Measurements from ENCODE around the gene SERPINF2. TPM values are rescaled to one million over a fixed set of nuclear protein-coding genes. Genes with fewer than 3 reads are reported as not detected.

The SERPINF2 gene
- total and polyA plus RNA-seq, 2 donors from 2014 or later = 30.6 to 209 TPM

- Histone ChIP-seq H3K36me3 (ENCODE audit: control insufficient read depth in 2 of 3, insufficient read depth in 3 of 3, low read length in 3 of 3) (peaks cover 0 to 2% (median 0%) of the 10 kb centered on the region in 3 donors), H3K4me1 (ENCODE audit: control insufficient read depth in 2 of 3, insufficient read depth in 2 of 3, low read depth in 1 of 3, low read length in 3 of 3) (no peaks in the 10 kb centered on the region), H3K9ac (ENCODE audit: low read length in 3 of 3) (no peak overlapping the region), H3K27me3 (ENCODE audit: control insufficient read depth, insufficient read depth, low read length) (no peaks in the 10 kb centered on the region), H3K4me3 (ENCODE audit: low read length in 3 of 3) (no peak overlapping the region), H3K27ac (ENCODE audit: low read depth in 2 of 2, low read length in 2 of 2) (no peak overlapping the region), H3K9me3 (ENCODE audit: control insufficient read depth in 2 of 3, insufficient read depth in 1 of 3, low read length in 3 of 3) (no peaks in the 10 kb centered on the region)
- TF ChIP-seq, protein P1, sequence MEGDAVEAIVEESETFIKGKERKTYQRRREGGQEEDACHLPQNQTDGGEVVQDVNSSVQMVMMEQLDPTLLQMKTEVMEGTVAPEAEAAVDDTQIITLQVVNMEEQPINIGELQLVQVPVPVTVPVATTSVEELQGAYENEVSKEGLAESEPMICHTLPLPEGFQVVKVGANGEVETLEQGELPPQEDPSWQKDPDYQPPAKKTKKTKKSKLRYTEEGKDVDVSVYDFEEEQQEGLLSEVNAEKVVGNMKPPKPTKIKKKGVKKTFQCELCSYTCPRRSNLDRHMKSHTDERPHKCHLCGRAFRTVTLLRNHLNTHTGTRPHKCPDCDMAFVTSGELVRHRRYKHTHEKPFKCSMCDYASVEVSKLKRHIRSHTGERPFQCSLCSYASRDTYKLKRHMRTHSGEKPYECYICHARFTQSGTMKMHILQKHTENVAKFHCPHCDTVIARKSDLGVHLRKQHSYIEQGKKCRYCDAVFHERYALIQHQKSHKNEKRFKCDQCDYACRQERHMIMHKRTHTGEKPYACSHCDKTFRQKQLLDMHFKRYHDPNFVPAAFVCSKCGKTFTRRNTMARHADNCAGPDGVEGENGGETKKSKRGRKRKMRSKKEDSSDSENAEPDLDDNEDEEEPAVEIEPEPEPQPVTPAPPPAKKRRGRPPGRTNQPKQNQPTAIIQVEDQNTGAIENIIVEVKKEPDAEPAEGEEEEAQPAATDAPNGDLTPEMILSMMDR (IDR thresholded peaks at IDR 0.05; ENCODE audit: borderline replicate concordance, extremely low read depth, insufficient read depth) = no peak
- no peak for FAIRE-seq
- intact Hi-C loops (cut with DNase I) = loop anchor here (10.0 kb wide), 1 partner anchor 50 kb away; the partner anchor contains the start of gene WDR81
- DNase-seq = no peak
These were observed 31.9 kb downstream of the SERPINF2 start for GRCh38 chr17:1774390-1775176.

- TF ChIP-seq, protein P1 (IDR thresholded peaks at IDR 0.05; ENCODE audit: borderline replicate concordance, extremely low read depth, insufficient read depth) = no peak
- DNase-seq = no peak
- peaks cover 0 to 3% (median 2%) of the 10 kb centered on the region in 3 donors for H3K36me3 ChIP-seq (ENCODE audit: control insufficient read depth in 2 of 3, insufficient read depth in 3 of 3, low read length in 3 of 3)
- H3K27me3 ChIP-seq (ENCODE audit: control insufficient read depth, insufficient read depth, low read length) = no peaks in the 10 kb centered on the region
- H3K9ac ChIP-seq (ENCODE audit: low read length in 3 of 3) = no peak overlapping the region
- intact Hi-C loops (cut with DNase I) = loop anchor here (10.0 kb wide), 1 partner anchor 52 kb away; the partner anchor contains the start of gene WDR81
- no peak overlapping the region for H3K4me3 ChIP-seq (ENCODE audit: low read length in 3 of 3)
- no peaks in the 10 kb centered on the region for H3K9me3 ChIP-seq (ENCODE audit: control insufficient read depth in 2 of 3, insufficient read depth in 1 of 3, low read length in 3 of 3)
- H3K27ac ChIP-seq (ENCODE audit: low read depth in 2 of 2, low read length in 2 of 2) = no peak overlapping the region
- no peak for FAIRE-seq
- H3K4me1 ChIP-seq (ENCODE audit: control insufficient read depth in 2 of 3, insufficient read depth in 2 of 3, low read depth in 1 of 3, low read length in 3 of 3) = no peaks in the 10 kb centered on the region
These were observed 33.7 kb downstream of the SERPINF2 start for GRCh38 chr17:1776328-1776727.

DNA sequence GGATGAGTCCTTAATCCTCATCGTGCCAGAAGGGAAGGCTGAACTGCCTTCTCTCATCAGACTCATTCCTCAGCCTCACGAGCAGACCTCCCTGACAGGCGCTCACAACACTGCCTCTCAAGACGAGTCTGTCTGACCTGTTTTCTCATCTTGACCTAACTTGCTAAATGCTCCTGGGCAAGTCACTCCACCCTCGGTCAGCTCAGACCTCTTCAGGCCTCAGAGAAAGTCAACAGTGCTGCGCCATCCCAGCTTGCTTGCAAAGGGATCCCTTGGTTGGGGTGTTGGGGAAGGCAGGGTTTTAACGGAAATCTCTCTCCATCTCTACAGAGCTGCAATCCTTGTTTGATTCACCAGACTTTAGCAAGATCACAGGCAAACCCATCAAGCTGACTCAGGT lies 34.2 kb downstream of the SERPINF2 start:
- no peak for FAIRE-seq
- TF ChIP-seq, protein P1 (IDR thresholded peaks at IDR 0.05; ENCODE audit: borderline replicate concordance, extremely low read depth, insufficient read depth) = no peak
- peaks cover 0 to 5% (median 2%) of the 10 kb centered on the region in 3 donors for H3K36me3 ChIP-seq (ENCODE audit: control insufficient read depth in 2 of 3, insufficient read depth in 3 of 3, low read length in 3 of 3)

More for the DNA sequence above, 34.2 kb downstream of the SERPINF2 start:
- no peak overlapping the region for H3K27ac ChIP-seq (ENCODE audit: low read depth in 2 of 2, low read length in 2 of 2)
- H3K9ac ChIP-seq (ENCODE audit: low read length in 3 of 3) = no peak overlapping the region
- H3K4me1 ChIP-seq (ENCODE audit: control insufficient read depth in 2 of 3, insufficient read depth in 2 of 3, low read depth in 1 of 3, low read length in 3 of 3) = peaks cover 0 to 1% (median 0%) of the 10 kb centered on the region in 3 donors
- intact Hi-C loops (cut with DNase I) = loop anchor here (10.0 kb wide), 1 partner anchor 52 kb away; the partner anchor contains the start of gene WDR81
- no peaks in the 10 kb centered on the region for H3K27me3 ChIP-seq (ENCODE audit: control insufficient read depth, insufficient read depth, low read length)
- H3K9me3 ChIP-seq (ENCODE audit: control insufficient read depth in 2 of 3, insufficient read depth in 1 of 3, low read length in 3 of 3) = no peaks in the 10 kb centered on the region
- no peak overlapping the region for H3K4me3 ChIP-seq (ENCODE audit: low read length in 3 of 3)
- DNase-seq = no peak

Data from kidney (tissue), 14 donors.